ENCODE results near the gene PRR7. TPM values are rescaled to one million over a fixed set of nuclear protein-coding genes. Genes with fewer than 3 reads are reported as not detected.

The PRR7 gene
- polyA plus RNA-seq, 3 donors = 1.8 to 17.4 (median 2.1) TPM

DNA sequence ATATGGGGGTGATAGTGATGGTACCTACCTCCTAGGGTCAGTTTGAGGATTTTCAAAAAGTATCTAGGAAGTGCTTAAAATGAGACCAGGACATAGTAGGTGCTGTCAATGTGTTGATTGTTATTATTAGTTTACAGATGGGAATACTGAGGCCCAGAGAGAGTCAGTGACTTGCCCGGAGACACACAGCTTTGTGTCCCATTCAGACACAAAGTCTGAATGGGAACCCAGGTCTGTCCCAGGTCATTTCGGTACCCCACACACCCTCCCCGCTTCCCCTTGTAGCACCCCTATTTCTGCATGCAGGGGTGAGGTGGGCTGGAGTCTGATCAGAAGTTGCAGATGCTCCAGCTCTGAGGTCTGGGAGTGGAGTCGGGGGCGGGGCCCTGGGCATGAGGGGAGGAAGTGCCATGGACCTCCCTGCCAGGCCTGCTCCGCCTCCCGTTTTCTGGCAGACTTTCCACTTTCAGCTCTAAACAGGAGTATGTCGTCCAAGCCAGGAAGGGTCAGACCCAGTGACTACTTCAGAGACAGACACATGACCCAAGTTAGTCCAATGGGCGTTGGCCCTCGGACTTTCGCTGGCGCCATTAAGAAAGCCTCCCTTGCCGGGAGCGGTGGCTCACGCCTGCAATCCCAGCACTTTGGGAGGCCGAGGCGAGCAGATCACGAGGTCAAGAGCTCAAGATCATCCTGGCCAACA is 30.1 kb downstream of the PRR7 start:
- TF ChIP-seq, protein P1, sequence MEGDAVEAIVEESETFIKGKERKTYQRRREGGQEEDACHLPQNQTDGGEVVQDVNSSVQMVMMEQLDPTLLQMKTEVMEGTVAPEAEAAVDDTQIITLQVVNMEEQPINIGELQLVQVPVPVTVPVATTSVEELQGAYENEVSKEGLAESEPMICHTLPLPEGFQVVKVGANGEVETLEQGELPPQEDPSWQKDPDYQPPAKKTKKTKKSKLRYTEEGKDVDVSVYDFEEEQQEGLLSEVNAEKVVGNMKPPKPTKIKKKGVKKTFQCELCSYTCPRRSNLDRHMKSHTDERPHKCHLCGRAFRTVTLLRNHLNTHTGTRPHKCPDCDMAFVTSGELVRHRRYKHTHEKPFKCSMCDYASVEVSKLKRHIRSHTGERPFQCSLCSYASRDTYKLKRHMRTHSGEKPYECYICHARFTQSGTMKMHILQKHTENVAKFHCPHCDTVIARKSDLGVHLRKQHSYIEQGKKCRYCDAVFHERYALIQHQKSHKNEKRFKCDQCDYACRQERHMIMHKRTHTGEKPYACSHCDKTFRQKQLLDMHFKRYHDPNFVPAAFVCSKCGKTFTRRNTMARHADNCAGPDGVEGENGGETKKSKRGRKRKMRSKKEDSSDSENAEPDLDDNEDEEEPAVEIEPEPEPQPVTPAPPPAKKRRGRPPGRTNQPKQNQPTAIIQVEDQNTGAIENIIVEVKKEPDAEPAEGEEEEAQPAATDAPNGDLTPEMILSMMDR (IDR thresholded peaks at IDR 0.05) = no peak
- Histone ChIP-seq H3K9ac (ENCODE audit: insufficient read depth, low read length, poor library complexity, severe bottlenecking) (no peak overlapping the region), H4K20me1 (ENCODE audit: insufficient read depth, low read length) (peaks cover 29% of the 10 kb centered on the region), H3K4me2 (replicated peaks; ENCODE audit: extremely low read depth, low read length, poor library complexity, severe bottlenecking) (no peak overlapping the region), H3K4me1 (ENCODE audit: control insufficient read depth in 1 of 2, insufficient read depth in 2 of 2, low read length in 2 of 2) (peaks cover 53 to 69% of the 10 kb centered on the region in 2 donors), H3K9me3 (replicated peaks in 1 of 2; ENCODE audit: control insufficient read depth in 1 of 2, insufficient read depth in 1 of 2, low read length in 2 of 2) (peaks cover 0 to 10% of the 10 kb centered on the region in 2 donors), H3K79me2 (ENCODE audit: insufficient read depth, low read length) (no peaks in the 10 kb centered on the region), H3K36me3 (replicated peaks in 1 of 2; ENCODE audit: control insufficient read depth in 1 of 2, insufficient read depth in 2 of 2, low read length in 2 of 2) (peaks cover 1 to 3% of the 10 kb centered on the region in 2 donors), H3K4me3 (replicated peaks in 1 of 3; ENCODE audit: low read depth in 2 of 3, low read length in 3 of 3) (no peak overlapping the region), H2AFZ (ENCODE audit: insufficient read depth, low read depth, low read length, poor library complexity, severe bottlenecking) (no peak overlapping the region), H3K27me3 (ENCODE audit: control insufficient read depth in 2 of 2, insufficient read depth in 2 of 2, low read length in 2 of 2) (peaks cover 16 to 33% of the 10 kb centered on the region in 2 donors), H3K27ac (ENCODE audit: low read depth in 1 of 2, low read length in 2 of 2) (no peak overlapping the region)
- WGBS (ENCODE audit: insufficient coverage) = 82% methylated on average over 15 of the region's 18 CpGs
- H3K36me3 Mint-ChIP-seq = peaks cover 9 to 15% of the 10 kb centered on the region in 2 donors
- no peak overlapping the region for H3K27ac Mint-ChIP-seq
- peaks cover 0 to 17% (median 4%) of the 10 kb centered on the region in 7 donors for H3K9me3 Mint-ChIP-seq
- H3K4me3 Mint-ChIP-seq = peak overlapping the region in 1 of 2 donors; percentile 49
- intact Hi-C loops (cut with micrococcal nuclease) = no loop called here
- H3K27me3 Mint-ChIP-seq (ENCODE audit: low read depth in 3 of 3) = peaks cover 38 to 50% (median 46%) of the 10 kb centered on the region in 3 donors
- DNase-seq = no peak
- H3K4me1 Mint-ChIP-seq = peaks cover 68% of the 10 kb centered on the region

DNA sequence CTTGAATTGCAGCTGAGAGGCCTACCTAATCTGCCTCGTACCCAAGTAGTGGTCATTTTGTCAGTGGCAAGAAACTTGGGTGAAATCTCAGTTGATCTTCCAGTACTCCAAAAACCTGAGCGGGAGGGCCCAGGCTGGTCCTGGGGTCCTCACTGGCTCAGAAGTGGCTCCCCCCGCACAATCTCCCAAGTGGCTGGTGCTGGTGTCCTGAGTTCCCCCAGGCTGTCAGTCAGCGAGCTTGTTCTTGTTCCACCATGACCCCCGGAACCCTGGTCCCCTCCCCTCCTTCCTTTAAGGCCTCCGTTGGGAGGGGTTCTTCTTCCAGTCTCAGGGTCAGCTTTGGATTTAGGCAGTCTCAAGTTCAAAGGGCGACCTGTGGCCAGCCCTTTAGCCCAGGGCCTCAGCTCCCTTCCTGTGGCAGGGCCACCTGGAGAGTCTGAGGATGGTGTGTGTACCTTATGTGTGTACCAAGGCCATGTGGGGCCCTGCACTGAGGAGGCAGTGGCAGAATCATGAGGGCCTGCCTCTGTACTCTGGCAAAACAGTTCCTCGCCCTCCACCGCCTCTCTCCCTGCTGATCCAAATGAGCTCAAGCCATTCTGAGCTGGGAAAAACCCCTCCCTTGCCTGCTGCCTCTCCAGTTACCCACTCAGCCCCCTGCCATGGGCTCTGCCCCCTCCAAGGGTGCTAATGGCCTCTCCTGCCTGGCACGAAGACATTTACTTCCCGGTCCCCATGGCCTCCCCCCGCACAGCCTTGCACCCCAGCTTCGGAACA is 31.3 kb downstream of the PRR7 start:
- H4K20me1 ChIP-seq (ENCODE audit: insufficient read depth, low read length) = peaks cover 18% of the 10 kb centered on the region
- no peak overlapping the region for H3K27ac ChIP-seq (ENCODE audit: low read depth in 1 of 2, low read length in 2 of 2)
- H3K4me1 ChIP-seq (ENCODE audit: control insufficient read depth in 1 of 2, insufficient read depth in 2 of 2, low read length in 2 of 2) = peaks cover 48 to 57% of the 10 kb centered on the region in 2 donors
- TF ChIP-seq, protein P1 (IDR thresholded peaks at IDR 0.05) = no peak
- H3K9ac ChIP-seq (ENCODE audit: insufficient read depth, low read length, poor library complexity, severe bottlenecking) = no peak overlapping the region
- H3K4me3 ChIP-seq (replicated peaks in 1 of 3; ENCODE audit: low read depth in 2 of 3, low read length in 3 of 3) = no peak overlapping the region
- peaks cover 3 to 7% of the 10 kb centered on the region in 2 donors for H3K36me3 ChIP-seq (replicated peaks in 1 of 2; ENCODE audit: control insufficient read depth in 1 of 2, insufficient read depth in 2 of 2, low read length in 2 of 2)
- intact Hi-C loops (cut with micrococcal nuclease) = no loop called here
- peak overlapping the region in 3 of 7 donors; percentile 7 to 92 (median 70) for H3K27ac Mint-ChIP-seq
- peaks cover 20 to 25% of the 10 kb centered on the region in 2 donors for H3K36me3 Mint-ChIP-seq
- no peaks in the 10 kb centered on the region for H3K9me3 ChIP-seq (replicated peaks in 1 of 2; ENCODE audit: control insufficient read depth in 1 of 2, insufficient read depth in 1 of 2, low read length in 2 of 2)
- no peak overlapping the region for H2AFZ ChIP-seq (ENCODE audit: insufficient read depth, low read depth, low read length, poor library complexity, severe bottlenecking)
- H3K4me3 Mint-ChIP-seq = peak overlapping the region in 1 of 2 donors; percentile 79
- 87% methylated on average over 8 of the region's 13 CpGs for WGBS (ENCODE audit: insufficient coverage)
- peaks cover 6 to 23% of the 10 kb centered on the region in 2 donors for H3K27me3 ChIP-seq (ENCODE audit: control insufficient read depth in 2 of 2, insufficient read depth in 2 of 2, low read length in 2 of 2)
- DNase-seq = no peak
- H3K4me1 Mint-ChIP-seq = peaks cover 60% of the 10 kb centered on the region
- peaks cover 29 to 47% (median 36%) of the 10 kb centered on the region in 3 donors for H3K27me3 Mint-ChIP-seq (ENCODE audit: low read depth in 3 of 3)
- no peaks in the 10 kb centered on the region for H3K79me2 ChIP-seq (ENCODE audit: insufficient read depth, low read length)
- H3K4me2 ChIP-seq (replicated peaks; ENCODE audit: extremely low read depth, low read length, poor library complexity, severe bottlenecking) = no peak overlapping the region
- H3K9me3 Mint-ChIP-seq = peaks cover 0 to 12% (median 4%) of the 10 kb centered on the region in 7 donors
